ENCODE data around the gene NCAPD2. TPM values are rescaled to one million over a fixed set of nuclear protein-coding genes. Genes with fewer than 3 reads are reported as not detected.
A peak's percentile ranks its signal among the peaks of the same experiment; 100 is the strongest.

NCAPD2 gene
- total RNA-seq, 1 experiment from 2014 or later: 114 TPM

- no peak overlapping the region for H2BK15ac ChIP-seq (ENCODE audit: low read depth, low read length)
- no peak for DNase-seq
- no peak overlapping the region for H3K27ac ChIP-seq (ENCODE audit: insufficient read length, low read depth, low read length)
- H3K9me3 Mint-ChIP-seq: no peaks in the 10 kb centered on the region
- H4K5ac ChIP-seq (ENCODE audit: insufficient read length, low read depth, low read length): no peak overlapping the region
- no peak overlapping the region for H3K14ac ChIP-seq (ENCODE audit: insufficient read depth, low read length)
- no peak overlapping the region for H3K9ac ChIP-seq (ENCODE audit: extremely low read depth, insufficient read length, low read length)
- H3K9me3 ChIP-seq (ENCODE audit: control insufficient read depth, low read depth, low read length): no peaks in the 10 kb centered on the region
- no peaks in the 10 kb centered on the region for H4K20me1 ChIP-seq (ENCODE audit: control insufficient read depth, insufficient read depth, insufficient read length)
- no peaks in the 10 kb centered on the region for H3K4me1 ChIP-seq (ENCODE audit: insufficient read depth, low read length)
- H2BK5ac ChIP-seq (ENCODE audit: insufficient read length, low read length): no peak overlapping the region
- no peak overlapping the region for H3K4me3 Mint-ChIP-seq
- peaks cover 8% of the 10 kb centered on the region for H3K79me1 ChIP-seq (ENCODE audit: insufficient read depth, low read depth, low read length, poor library complexity, severe bottlenecking)
- no peak overlapping the region for H2BK20ac ChIP-seq (ENCODE audit: low read depth, low read length, poor library complexity, severe bottlenecking)
- no peak overlapping the region for H4K91ac ChIP-seq (ENCODE audit: insufficient read length, low read depth, low read length)
- peaks cover 9 to 12% of the 10 kb centered on the region in 2 experiments for H3K4me1 Mint-ChIP-seq
- H3K36me3 Mint-ChIP-seq (ENCODE audit: insufficient read depth in 1 of 3, low read depth in 3 of 3): peaks cover 52 to 77% (median 59%) of the 10 kb centered on the region in 3 experiments
- no peak overlapping the region for H3K23ac ChIP-seq (ENCODE audit: insufficient read length, low read depth, low read length)
- H3K79me2 ChIP-seq (ENCODE audit: insufficient read depth, low read length): peaks cover 3% of the 10 kb centered on the region; the same call in 1 of the 2 replicates
- H3K27me3 Mint-ChIP-seq (ENCODE audit: low read depth): no peaks in the 10 kb centered on the region; the same call in 1 of the 2 replicates
- H3K27me3 ChIP-seq (ENCODE audit: insufficient read depth, low read length): no peaks in the 10 kb centered on the region
- no peak overlapping the region for H3K4me2 ChIP-seq (ENCODE audit: insufficient read depth, insufficient read length, low read length)
- peaks cover 11% of the 10 kb centered on the region for H3K23me2 ChIP-seq (ENCODE audit: insufficient read length, low read depth, low read length, poor library complexity, severe bottlenecking)
- no CpG with 5 or more reads among the region's 1 CpG for WGBS (ENCODE audit: extremely low coverage, insufficient read length, low lambda C conversion rate)
- H3K56ac ChIP-seq (ENCODE audit: insufficient read length, low read depth, low read length): no peak overlapping the region
- no peak overlapping the region for H3T11ph ChIP-seq (ENCODE audit: low read length)
- no peak overlapping the region for H2BK120ac ChIP-seq (ENCODE audit: low read depth, low read length, poor library complexity, severe bottlenecking)
- no peak overlapping the region for H2BK12ac ChIP-seq (ENCODE audit: insufficient read length, low read depth, low read length)
- H4K8ac ChIP-seq (replicated peaks; ENCODE audit: insufficient read length, low read depth, low read length): no peak overlapping the region
- peak overlapping the region in 1 of 3 experiments; percentile 86; a peak in 2 of 7 replicates for H3K27ac Mint-ChIP-seq
- TF ChIP-seq CTCF (conservative IDR thresholded peaks at IDR 0.05): no peak
- no peak overlapping the region for H3K18ac ChIP-seq (ENCODE audit: insufficient read length, low read depth, low read length)
- H2AK5ac ChIP-seq (ENCODE audit: insufficient read length, low read length): no peak overlapping the region
- no peak overlapping the region for H3K4ac ChIP-seq (ENCODE audit: low read depth, low read length)
- no peak overlapping the region for H2AFZ ChIP-seq (ENCODE audit: low read length)
Observed at GRCh38 chr12:6559500-6559899, 65.6 kb downstream of the NCAPD2 start.

Measured in H9 (cell line).